HG02840 (cell line): ENCODE measurements around the gene CACNA2D3.

Experiments
- ATAC-seq: cut with Tn5 transposase; IDR thresholded peaks from one replicate; pipeline ENCODE4 v1.9.1; 2021; ENCODE audit warnings: mild to moderate bottlenecking, moderate library complexity, moderate number of reproducible peaks; ENCODE audit not compliant: unreplicated experiment, low FRiP score

The CACNA2D3 gene

DNA sequence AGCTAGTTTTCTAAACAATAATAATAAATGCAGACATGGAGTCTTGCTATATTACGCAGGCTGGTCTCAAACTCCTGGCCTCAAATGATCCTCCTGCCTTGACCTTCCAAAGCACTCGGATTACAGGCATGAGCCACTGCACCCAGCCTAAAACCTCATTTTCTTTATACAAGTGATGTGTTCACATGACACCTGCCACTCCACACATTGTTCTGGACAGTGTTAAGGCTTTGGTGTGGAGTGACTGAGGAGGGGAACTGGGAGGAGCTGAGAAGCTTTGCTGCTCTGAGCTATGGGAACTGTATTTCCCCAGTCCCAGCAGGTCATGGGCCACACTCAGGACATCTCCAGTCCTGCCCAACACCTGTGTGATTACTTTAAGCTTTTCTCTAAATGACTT lies 425.5 kb downstream of the CACNA2D3 start:
- no peak for ATAC-seq

GRCh38 chr3:54549607-54550220 lies 427.4 kb downstream of the CACNA2D3 start:
- no peak for ATAC-seq

DNA sequence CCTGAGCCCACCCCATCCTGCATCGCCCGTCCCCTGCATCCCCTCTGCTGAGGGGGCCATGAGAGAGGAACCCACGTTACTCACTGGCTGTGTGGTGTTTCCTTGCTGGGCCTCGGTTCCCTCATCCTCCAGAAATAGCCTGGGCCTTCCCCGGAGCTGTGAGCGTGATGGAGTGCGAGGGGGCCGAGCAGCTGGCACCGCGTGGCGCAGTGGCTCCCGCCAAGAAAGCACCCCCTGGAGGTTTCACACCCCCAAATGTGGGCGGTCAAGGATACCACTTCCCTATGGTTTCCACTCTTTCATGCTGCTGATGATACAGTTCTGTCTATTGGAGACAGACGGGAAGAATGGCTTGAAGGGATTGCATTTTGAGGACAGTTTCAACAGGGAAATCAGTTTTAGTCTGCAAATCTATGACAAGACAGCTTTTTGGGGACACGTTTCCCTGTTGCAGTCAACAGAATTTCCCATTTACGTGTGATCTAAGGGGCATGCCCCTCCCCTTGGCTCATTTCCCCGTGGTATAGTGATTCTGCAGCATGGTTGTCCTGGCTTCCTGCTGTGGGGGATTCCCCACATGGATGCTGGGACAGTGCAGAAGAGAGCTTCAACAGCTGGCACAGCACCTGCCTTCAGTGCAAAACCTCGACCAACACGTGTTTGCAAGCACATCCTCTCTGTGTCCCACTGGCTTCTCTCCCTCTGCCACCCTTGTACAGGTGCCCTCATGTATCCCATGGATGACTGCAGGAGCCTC lies 428.0 kb downstream of the CACNA2D3 start:
- no peak for ATAC-seq

- ATAC-seq, result no peak
Observed at GRCh38 chr3:54556630-54557029, 434.3 kb downstream of the CACNA2D3 start.

DNA sequence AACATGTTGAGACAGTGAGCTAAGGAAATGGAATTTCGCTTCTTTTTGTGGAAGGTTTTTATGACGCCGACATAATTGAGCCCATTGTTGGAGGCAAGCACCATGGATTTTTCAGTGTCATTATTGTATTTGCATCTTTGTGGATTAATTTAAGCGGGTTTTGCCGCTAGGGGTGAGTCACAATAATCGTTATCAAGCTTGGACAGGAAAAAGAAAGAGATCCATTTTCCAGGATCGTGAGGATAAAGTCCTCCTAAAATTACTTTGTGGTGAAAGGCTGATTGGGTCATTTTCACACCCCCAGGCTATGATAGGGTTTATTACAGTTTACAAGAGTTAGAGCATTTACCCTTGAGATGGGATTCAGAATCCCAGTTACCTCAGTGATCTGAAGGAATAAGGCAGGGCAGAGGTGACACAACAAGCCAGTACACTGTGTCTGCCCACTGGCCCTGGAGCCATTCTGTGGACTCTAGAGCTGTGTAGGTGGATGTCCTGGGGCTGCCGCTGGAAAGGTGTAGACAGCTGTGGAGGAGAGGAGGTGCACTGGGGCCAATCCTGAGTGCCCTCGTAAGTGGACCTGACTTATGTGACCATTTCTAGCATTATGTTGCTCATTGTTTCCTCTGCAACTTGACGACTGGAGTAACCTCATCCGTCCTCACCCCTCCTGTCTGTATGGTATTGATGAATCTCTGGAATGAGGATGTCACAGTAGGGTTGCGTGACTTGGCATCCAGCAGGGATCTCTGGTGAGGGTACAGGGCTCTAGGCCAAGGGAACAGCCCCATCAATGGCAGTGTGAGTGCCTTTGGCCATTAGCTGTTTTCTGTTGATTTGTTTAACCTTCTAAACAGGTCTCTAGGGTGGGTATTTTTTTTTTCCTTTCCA lies 435.4 kb downstream of the CACNA2D3 start:
- ATAC-seq, result no peak

GRCh38 chr3:54563501-54564200 lies 441.3 kb downstream of the CACNA2D3 start:
- ATAC-seq, result no peak

- ATAC-seq, result no peak
Observed at GRCh38 chr3:54564374-54564925, 442.1 kb downstream of the CACNA2D3 start.

DNA sequence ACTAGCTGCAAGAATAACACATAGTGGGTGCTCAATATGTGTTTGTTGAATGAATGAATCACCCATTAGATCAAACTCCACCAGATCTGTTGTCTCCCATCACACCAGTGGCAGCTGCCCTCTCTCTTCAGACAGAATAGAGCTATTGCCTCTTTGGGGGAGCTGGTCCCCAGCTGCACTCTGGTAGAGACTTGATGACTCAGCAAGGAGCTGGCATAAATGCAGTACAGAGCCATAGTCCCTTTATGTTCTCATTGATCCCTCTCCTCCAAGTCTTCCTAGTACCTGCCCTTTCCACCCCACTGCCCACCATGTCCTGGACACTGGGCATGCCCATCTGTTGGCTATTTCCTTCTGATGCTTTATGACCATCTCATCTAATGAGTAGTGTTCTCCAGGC lies 443.6 kb downstream of the CACNA2D3 start:
- no peak for ATAC-seq

DNA sequence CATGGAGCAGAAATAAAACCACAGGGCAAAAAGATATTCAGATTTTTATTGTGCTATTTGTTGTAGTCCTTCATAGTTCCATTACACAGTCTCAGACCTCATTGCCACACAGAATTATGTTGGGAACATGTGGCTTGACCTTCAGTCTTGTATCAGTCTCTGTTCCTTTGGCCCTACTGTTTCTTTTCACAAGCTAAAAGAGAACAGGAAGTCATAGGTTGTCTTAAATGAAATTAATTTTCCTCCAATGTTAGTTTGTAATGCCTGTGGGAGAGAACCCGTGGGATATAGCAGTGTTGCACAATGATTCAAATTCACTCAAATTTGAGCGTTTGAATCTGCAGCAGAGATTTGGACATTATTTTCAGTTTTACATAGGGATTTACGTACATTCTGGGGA lies 445.6 kb downstream of the CACNA2D3 start:
- no peak for ATAC-seq

DNA sequence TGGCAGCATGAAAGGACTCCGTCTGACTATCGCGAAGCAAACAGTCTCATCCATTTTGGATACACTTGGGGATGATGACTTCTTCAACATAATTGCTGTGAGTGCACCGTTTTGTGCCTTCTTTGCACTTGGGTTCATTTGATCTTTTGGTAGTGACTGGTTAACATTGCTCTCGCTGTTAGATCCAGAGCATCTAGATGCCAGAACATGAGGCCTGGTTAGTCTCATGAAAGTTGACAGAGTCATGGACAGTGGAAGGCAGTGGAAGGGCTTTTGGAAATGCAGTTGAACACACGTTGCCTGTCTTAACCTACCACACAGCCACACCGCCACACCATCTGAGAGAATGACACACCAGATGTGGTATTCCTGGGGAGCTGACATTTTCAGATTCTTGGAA lies 447.7 kb downstream of the CACNA2D3 start:
- no peak for ATAC-seq

GRCh38 chr3:54572197-54572895 lies 450.0 kb downstream of the CACNA2D3 start:
- ATAC-seq, result no peak

DNA sequence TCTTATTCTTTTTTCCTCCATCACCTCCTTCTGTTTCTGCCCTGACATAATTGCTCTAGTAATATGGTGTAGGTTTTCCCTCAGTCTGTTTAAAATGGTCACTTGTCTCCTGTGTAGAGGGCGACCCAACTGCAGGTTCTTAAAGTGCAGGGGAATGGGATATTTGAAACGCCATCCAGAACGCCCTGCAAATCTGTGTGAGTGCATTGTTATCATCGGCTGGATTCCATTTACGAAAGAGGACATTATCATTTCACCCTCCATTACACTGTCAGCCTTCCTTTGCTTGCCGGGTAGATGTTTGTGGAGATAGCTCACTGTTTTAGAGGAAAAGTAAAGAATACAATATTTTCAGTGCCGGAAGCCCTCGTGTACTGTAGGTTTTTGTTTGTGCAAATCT lies 451.5 kb downstream of the CACNA2D3 start:
- no peak for ATAC-seq

- ATAC-seq, result no peak
Observed at GRCh38 chr3:54574906-54575617, 452.7 kb downstream of the CACNA2D3 start.

DNA sequence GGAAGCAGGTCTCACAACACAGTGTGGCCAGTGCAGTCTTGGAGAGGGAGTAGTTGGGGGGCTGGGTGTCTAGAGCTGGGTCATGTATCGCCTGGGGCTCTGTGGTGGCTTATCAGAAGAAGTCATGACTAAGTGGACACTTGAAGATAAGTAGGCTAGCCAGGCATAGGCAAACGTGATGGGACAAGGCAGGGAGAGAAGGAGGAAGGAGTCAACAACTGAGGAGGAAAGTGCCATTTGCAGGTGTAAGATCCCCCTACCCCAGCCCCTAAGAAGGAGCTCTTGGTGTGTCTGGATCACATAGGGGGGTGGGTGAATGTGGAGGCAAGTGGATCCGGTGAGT lies 453.2 kb downstream of the CACNA2D3 start:
- no peak for ATAC-seq

- no peak for ATAC-seq
Observed at GRCh38 chr3:54577313-54577712, 455.0 kb downstream of the CACNA2D3 start.

DNA sequence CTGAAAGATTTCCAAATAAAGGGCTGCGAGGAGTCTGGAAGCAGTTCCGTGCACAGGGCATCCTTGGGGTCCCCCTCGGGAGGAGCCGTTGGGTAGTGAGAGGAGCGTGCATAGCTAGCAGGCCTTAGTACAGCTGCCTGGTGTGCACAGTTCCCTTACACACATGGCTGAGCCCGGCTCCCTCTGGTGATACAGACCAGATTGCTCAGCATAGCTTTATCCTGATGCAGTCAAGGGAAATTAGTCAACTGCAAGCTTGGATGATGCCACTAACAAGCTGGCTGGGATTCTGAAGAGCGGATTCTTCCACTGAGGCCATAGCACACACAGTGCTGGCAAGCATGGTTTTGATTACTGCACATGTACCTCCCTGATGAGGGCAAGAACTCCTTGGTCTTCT lies 456.1 kb downstream of the CACNA2D3 start:
- ATAC-seq, result no peak

GRCh38 chr3:54580453-54580852 lies 458.1 kb downstream of the CACNA2D3 start:
- ATAC-seq, result no peak

- ATAC-seq, result no peak
Observed at GRCh38 chr3:54582424-54582823, 460.1 kb downstream of the CACNA2D3 start.

DNA sequence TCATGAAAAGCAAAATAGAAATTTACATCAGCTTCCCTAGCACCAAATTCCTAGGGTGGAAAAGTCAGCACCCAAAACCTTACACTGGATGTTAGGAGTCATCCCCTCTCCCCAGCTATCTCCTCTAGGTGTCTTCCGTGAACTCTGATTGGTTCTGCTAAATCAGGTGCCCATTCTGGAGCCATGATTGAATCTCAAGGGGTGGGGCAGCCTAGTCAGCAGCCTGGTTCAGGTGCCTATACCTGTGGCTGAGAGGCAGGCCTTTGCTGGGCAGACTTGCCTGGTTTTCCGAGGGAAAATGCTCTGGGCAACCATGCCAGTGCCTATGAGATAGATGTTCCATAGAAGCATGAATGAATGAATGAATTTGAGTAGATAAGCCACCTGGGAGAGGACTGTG lies 468.8 kb downstream of the CACNA2D3 start:
- ATAC-seq, result no peak
